ENCODE measurements around the gene BASP1.

BASP1 gene

DNA sequence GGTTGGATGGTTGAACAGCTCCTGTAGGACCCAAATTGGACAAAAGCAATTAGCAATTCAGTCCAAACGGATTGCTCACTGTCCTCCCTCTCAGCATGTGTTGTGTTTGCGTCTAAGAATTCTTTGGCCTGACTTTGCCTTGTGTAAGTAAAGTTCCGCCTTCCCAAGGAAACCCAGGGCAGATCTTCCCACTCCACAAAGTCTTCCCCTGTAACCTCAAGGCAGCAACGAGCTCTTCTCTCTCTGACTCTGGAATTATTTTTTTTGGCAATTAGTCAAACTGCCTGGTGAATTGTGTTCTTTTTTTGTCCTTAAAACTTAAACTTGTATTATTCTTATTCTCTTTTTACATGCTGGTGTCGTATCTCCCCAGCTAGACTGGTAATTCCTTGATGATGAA, 20.7 kb upstream of the BASP1 start:
- ATAC-seq: no peak
- TF ChIP-seq, protein P1, sequence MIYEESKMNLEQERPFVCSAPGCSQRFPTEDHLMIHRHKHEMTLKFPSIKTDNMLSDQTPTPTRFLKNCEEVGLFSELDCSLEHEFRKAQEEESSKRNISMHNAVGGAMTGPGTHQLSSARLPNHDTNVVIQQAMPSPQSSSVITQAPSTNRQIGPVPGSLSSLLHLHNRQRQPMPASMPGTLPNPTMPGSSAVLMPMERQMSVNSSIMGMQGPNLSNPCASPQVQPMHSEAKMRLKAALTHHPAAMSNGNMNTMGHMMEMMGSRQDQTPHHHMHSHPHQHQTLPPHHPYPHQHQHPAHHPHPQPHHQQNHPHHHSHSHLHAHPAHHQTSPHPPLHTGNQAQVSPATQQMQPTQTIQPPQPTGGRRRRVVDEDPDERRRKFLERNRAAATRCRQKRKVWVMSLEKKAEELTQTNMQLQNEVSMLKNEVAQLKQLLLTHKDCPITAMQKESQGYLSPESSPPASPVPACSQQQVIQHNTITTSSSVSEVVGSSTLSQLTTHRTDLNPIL (CRISPR knock-in tag; IDR thresholded peaks at IDR 0.05; ENCODE audit: low read depth): no peak
- TF ChIP-seq TOX (CRISPR knock-in tag; IDR thresholded peaks at IDR 0.05; ENCODE audit: borderline replicate concordance): no peak
- TF ChIP-seq ZNF565 (CRISPR knock-in tag; conservative IDR thresholded peaks at IDR 0.05; ENCODE audit: low read depth): no peak
- no peak for TF ChIP-seq ESRRG (CRISPR knock-in tag; IDR thresholded peaks at IDR 0.05)
- no peak for TF ChIP-seq ZNF70 (CRISPR knock-in tag; IDR thresholded peaks at IDR 0.05)
- TF ChIP-seq SNAI2 (CRISPR knock-in tag; IDR thresholded peaks at IDR 0.05): no peak
- no peak for TF ChIP-seq PPARA (CRISPR knock-in tag; IDR thresholded peaks at IDR 0.05; ENCODE audit: borderline replicate concordance)
- no peak for TF ChIP-seq ZFP3 (CRISPR knock-in tag; IDR thresholded peaks at IDR 0.05)

DNA sequence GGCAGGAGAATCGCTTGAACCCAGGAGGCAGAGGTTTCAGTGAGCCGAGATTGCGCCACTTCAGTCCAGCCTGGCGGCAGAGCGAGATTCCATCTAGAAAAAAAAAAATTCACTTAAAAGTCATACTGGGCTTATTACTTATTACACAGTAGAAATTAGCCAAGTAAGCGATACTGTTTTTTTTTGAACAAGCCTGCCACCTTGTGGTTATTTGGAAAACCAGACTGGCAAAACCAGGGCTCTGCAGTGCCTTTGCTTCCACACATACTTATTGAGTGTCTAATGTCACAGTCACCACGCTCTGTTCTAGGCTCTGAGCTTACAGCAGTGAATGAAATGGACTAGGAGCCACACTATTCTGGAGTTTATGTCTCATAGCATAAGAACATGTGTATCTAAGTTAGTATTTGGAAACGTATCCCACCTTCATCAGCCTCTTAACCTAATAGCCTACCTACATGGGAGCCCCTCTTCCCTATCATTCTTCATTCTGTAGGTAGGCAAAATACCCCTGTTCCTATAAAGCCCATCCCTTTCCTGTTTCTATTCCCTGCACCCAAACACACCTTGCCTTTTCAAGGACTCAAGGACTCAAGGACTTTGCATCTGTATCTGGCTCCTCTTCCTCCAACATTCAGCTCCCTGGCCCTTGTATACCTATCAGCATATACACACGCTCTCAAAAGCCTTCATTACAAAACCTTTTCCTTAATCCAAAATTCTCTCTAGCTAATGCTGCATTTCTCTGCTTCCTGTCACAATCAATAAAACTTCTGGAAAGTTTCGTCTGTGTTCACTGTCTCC, 13.9 kb upstream of the BASP1 start:
- TF ChIP-seq ZNF70 (CRISPR knock-in tag; IDR thresholded peaks at IDR 0.05) (no peak), GLIS3 (CRISPR knock-in tag; IDR thresholded peaks at IDR 0.05) (no peak), RARB (CRISPR knock-in tag; IDR thresholded peaks at IDR 0.05) (no peak), ZNF565 (CRISPR knock-in tag; conservative IDR thresholded peaks at IDR 0.05; ENCODE audit: low read depth) (no peak), TCF4 (CRISPR knock-in tag; IDR thresholded peaks at IDR 0.05; ENCODE audit: borderline replicate concordance) (no peak), BACH2 (CRISPR knock-in tag; IDR thresholded peaks at IDR 0.05; ENCODE audit: borderline replicate concordance) (no peak)
- TF ChIP-seq, protein P1 (CRISPR knock-in tag; IDR thresholded peaks at IDR 0.05; ENCODE audit: low read depth): no peak
- ATAC-seq: peak; percentile 97

DNA sequence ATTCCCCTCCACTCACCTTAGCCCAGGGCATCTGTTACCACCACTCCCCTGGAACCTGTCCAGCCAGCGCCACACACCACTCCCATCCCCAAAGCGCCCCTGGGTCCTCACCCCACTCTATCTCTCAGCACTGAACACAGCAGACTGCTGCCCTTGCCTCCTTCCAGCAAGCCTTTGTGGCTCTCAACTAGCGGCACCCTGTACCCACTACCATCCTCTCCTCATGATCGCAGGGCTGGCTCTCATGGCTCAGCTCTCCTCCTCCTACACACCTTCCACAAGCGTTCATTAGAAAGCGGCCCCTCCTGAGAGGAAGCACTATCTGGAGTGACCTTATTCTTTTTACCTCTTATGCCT, 13.3 kb upstream of the BASP1 start:
- ATAC-seq: peak; percentile 48
- TF ChIP-seq TOX (CRISPR knock-in tag; IDR thresholded peaks at IDR 0.05; ENCODE audit: borderline replicate concordance) (no peak), ESRRG (CRISPR knock-in tag; IDR thresholded peaks at IDR 0.05) (no peak), PPARA (CRISPR knock-in tag; IDR thresholded peaks at IDR 0.05; ENCODE audit: borderline replicate concordance) (no peak), SNAI2 (CRISPR knock-in tag; IDR thresholded peaks at IDR 0.05) (no peak), ZNF565 (CRISPR knock-in tag; conservative IDR thresholded peaks at IDR 0.05; ENCODE audit: low read depth) (no peak), ARNTL (CRISPR knock-in tag; IDR thresholded peaks at IDR 0.05; ENCODE audit: borderline replicate concordance, low read depth) (no peak), ZNF70 (CRISPR knock-in tag; IDR thresholded peaks at IDR 0.05) (no peak), ISL1 (CRISPR knock-in tag; IDR thresholded peaks at IDR 0.05) (no peak), TSHZ2 (CRISPR knock-in tag; IDR thresholded peaks at IDR 0.05) (no peak), ZFP30 (CRISPR knock-in tag; IDR thresholded peaks at IDR 0.05) (no peak), BACH2 (CRISPR knock-in tag; IDR thresholded peaks at IDR 0.05; ENCODE audit: borderline replicate concordance) (no peak), GLIS3 (CRISPR knock-in tag; IDR thresholded peaks at IDR 0.05) (no peak), OSR1 (CRISPR knock-in tag; IDR thresholded peaks at IDR 0.05) (no peak)
- TF ChIP-seq, protein P1 (CRISPR knock-in tag; IDR thresholded peaks at IDR 0.05; ENCODE audit: low read depth): no peak
- TF ChIP-seq, protein P2, sequence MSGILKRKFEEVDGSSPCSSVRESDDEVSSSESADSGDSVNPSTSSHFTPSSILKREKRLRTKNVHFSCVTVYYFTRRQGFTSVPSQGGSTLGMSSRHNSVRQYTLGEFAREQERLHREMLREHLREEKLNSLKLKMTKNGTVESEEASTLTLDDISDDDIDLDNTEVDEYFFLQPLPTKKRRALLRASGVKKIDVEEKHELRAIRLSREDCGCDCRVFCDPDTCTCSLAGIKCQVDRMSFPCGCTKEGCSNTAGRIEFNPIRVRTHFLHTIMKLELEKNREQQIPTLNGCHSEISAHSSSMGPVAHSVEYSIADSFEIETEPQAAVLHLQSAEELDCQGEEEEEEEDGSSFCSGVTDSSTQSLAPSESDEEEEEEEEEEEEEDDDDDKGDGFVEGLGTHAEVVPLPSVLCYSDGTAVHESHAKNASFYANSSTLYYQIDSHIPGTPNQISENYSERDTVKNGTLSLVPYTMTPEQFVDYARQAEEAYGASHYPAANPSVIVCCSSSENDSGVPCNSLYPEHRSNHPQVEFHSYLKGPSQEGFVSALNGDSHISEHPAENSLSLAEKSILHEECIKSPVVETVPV (CRISPR knock-in tag; IDR thresholded peaks at IDR 0.05): no peak

DNA sequence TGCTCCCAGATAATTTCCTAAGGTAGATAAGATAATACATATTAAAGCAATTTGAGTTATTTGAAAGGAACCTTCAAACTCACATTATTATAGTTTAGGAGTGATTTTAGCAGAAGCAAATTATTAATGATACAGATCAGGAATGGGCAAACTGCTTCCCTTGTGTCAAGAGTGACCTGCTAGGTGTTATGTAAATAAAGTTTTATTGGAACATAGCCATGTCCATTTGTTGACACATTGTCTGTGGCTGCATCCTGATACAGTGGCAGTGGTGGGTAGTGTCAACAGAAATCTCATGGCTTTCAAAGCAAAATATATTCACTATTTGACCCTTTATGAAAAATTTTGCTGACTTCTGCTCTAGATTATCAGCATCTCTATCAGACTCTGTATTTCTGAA, 11.4 kb upstream of the BASP1 start:
- no peak for ATAC-seq
- TF ChIP-seq OSR1 (CRISPR knock-in tag; IDR thresholded peaks at IDR 0.05) (no peak), RARB (CRISPR knock-in tag; IDR thresholded peaks at IDR 0.05) (no peak), ZNF565 (CRISPR knock-in tag; conservative IDR thresholded peaks at IDR 0.05; ENCODE audit: low read depth) (no peak), BACH2 (CRISPR knock-in tag; IDR thresholded peaks at IDR 0.05; ENCODE audit: borderline replicate concordance) (no peak), ISL1 (CRISPR knock-in tag; IDR thresholded peaks at IDR 0.05) (no peak), GLIS3 (CRISPR knock-in tag; IDR thresholded peaks at IDR 0.05) (no peak), ZNF70 (CRISPR knock-in tag; IDR thresholded peaks at IDR 0.05) (no peak), TCF4 (CRISPR knock-in tag; IDR thresholded peaks at IDR 0.05; ENCODE audit: borderline replicate concordance) (no peak), TOX (CRISPR knock-in tag; IDR thresholded peaks at IDR 0.05; ENCODE audit: borderline replicate concordance) (no peak)
- TF ChIP-seq, protein P3, sequence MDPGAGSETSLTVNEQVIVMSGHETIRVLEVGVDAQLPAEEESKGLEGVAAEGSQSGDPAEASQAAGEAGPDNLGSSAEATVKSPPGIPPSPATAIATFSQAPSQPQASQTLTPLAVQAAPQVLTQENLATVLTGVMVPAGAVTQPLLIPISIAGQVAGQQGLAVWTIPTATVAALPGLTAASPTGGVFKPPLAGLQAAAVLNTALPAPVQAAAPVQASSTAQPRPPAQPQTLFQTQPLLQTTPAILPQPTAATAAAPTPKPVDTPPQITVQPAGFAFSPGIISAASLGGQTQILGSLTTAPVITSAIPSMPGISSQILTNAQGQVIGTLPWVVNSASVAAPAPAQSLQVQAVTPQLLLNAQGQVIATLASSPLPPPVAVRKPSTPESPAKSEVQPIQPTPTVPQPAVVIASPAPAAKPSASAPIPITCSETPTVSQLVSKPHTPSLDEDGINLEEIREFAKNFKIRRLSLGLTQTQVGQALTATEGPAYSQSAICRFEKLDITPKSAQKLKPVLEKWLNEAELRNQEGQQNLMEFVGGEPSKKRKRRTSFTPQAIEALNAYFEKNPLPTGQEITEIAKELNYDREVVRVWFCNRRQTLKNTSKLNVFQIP (CRISPR knock-in tag; IDR thresholded peaks at IDR 0.05; ENCODE audit: borderline replicate concordance, low read depth): no peak
- TF ChIP-seq, protein P2 (CRISPR knock-in tag; IDR thresholded peaks at IDR 0.05): no peak
- TF ChIP-seq, protein P1 (CRISPR knock-in tag; IDR thresholded peaks at IDR 0.05; ENCODE audit: low read depth): no peak
